Measurements from ENCODE around the gene ORM2. TPM values are rescaled to one million over a fixed set of nuclear protein-coding genes. Genes with fewer than 3 reads are reported as not detected.

The ORM2 gene
- total and polyA plus RNA-seq, 2 of the 8 experiments (the other 6 are each of a cell fraction or from before 2014, with no cell fraction given): 1.3 TPM; not detected in 1

GRCh38 chr9:114302727-114303126 is 26.9 kb upstream of the ORM2 start:
- H2AFZ ChIP-seq (ENCODE audit: low read length): no peak overlapping the region
- H4K20me1 ChIP-seq (replicated peaks in 1 of 2; ENCODE audit: control insufficient read depth in 1 of 2, insufficient read depth in 2 of 2, low read length in 2 of 2): peaks cover 0 to 1% of the 10 kb centered on the region in 2 experiments
- no peaks in the 10 kb centered on the region for H3K79me1 ChIP-seq (ENCODE audit: low read depth, low read length)
- H4K91ac ChIP-seq (replicated peaks; ENCODE audit: insufficient read length, low read length): no peak overlapping the region
- ChIA-PET CTCF (ENCODE audit: partially characterized antibody) (interaction anchor here (1.2 kb wide), 1 partner anchor 195 kb away, joined by 3 read pairs; no protein-coding TSS in a partner anchor), POLR2A (ENCODE audit: partially characterized antibody) (no interaction called here)
- no peak overlapping the region for H2BK120ac ChIP-seq (replicated peaks; ENCODE audit: low read depth, low read length)
- H3K18ac ChIP-seq (ENCODE audit: extremely low read depth, low read length): no peak overlapping the region
- TF ChIP-seq SRF (IDR thresholded peaks at IDR 0.05; ENCODE audit: low read depth, low read length): no peak
- TF ChIP-seq KDM4A (IDR thresholded peaks at IDR 0.05; ENCODE audit: low read depth, low read length, severe bottlenecking): no peak
- no peak for TF ChIP-seq CEBPB (IDR thresholded peaks at IDR 0.05; ENCODE audit: low read depth, low read length)
- TF ChIP-seq POU5F1 (IDR thresholded peaks at IDR 0.05; ENCODE audit: low read depth, low read length): no peak
- TF ChIP-seq TAF1 (IDR thresholded peaks at IDR 0.05; ENCODE audit: low read depth, low read length): no peak
- no peak for TF ChIP-seq SIN3A (conservative IDR thresholded peaks at IDR 0.05 in 1 of 2, IDR thresholded peaks at IDR 0.05 in 1 of 2; ENCODE audit: low read depth in 1 of 2, low read length in 2 of 2)
- no peak for TF ChIP-seq SAP30 (IDR thresholded peaks at IDR 0.05; ENCODE audit: insufficient read depth, insufficient replicate concordance, low read length)
- TF ChIP-seq CHD1 (IDR thresholded peaks at IDR 0.05; ENCODE audit: low read depth, low read length): no peak
- no peak for TF ChIP-seq RXRA (IDR thresholded peaks at IDR 0.05; ENCODE audit: insufficient read depth, low read depth, low read length)
- TF ChIP-seq POLR2AphosphoS5 (IDR thresholded peaks at IDR 0.05; ENCODE audit: low read depth, low read length): no peak
- no peak for TF ChIP-seq BCL11A (IDR thresholded peaks at IDR 0.05; ENCODE audit: low read depth in 2 of 2, low read length in 2 of 2)
- no peak for TF ChIP-seq TCF12 (IDR thresholded peaks at IDR 0.05; ENCODE audit: low read depth, low read length)
- no peak for TF ChIP-seq HDAC2 (IDR thresholded peaks at IDR 0.05; ENCODE audit: borderline replicate concordance in 1 of 2, low read depth in 2 of 2, low read length in 2 of 2)
- no peak for TF ChIP-seq MAX (IDR thresholded peaks at IDR 0.05)
- H3K36me3 ChIP-seq (ENCODE audit: control insufficient read depth in 2 of 4, insufficient read depth in 4 of 4, low read length in 3 of 4): peaks cover 0 to 4% (median 0%) of the 10 kb centered on the region in 4 experiments; a peak in 4 of 8 replicates
- H4K8ac ChIP-seq (ENCODE audit: extremely low read depth, insufficient read depth, low read length): no peak overlapping the region
- no peak overlapping the region for H2BK5ac ChIP-seq (ENCODE audit: low read depth, low read length)
- H3K9me3 ChIP-seq (ENCODE audit: insufficient read depth in 2 of 2, low read depth in 1 of 2, low read length in 1 of 2): no peaks in the 10 kb centered on the region
- no peak overlapping the region for H3K9ac ChIP-seq (replicated peaks in 1 of 4; ENCODE audit: extremely low read depth in 1 of 4, low read depth in 3 of 4, low read length in 3 of 4)
- H4K5ac ChIP-seq (ENCODE audit: insufficient read length, low read depth, low read length): no peak overlapping the region
- no peak overlapping the region for H3K14ac ChIP-seq (ENCODE audit: insufficient read length)
- no peak overlapping the region for H3K27ac ChIP-seq (ENCODE audit: low read depth, low read length)
- H3K79me2 ChIP-seq (ENCODE audit: control insufficient read depth in 1 of 2, insufficient read depth in 2 of 2, low read length in 2 of 2): no peaks in the 10 kb centered on the region
- H3K4me2 ChIP-seq (ENCODE audit: insufficient read depth in 1 of 2, low read depth in 2 of 2, low read length in 2 of 2): no peak overlapping the region
- no peak overlapping the region for H2BK20ac ChIP-seq (ENCODE audit: low read length)
- H2AK5ac ChIP-seq (ENCODE audit: low read depth, low read length): no peak overlapping the region
- H3K27me3 ChIP-seq (replicated peaks in 1 of 4; ENCODE audit: control insufficient read depth in 3 of 4, extremely low read depth in 1 of 4, insufficient read depth in 3 of 4, low read length in 3 of 4): no peaks in the 10 kb centered on the region
- FAIRE-seq (no peak), DNase-seq (ENCODE audit: low read depth in 1 of 2, low spot score in 2 of 2) (peak in 1 of 2 experiments; percentile 28)
- no peak overlapping the region for H2BK15ac ChIP-seq (ENCODE audit: low read length)
- no peak overlapping the region for H3K4me3 ChIP-seq (ENCODE audit: extremely low read depth in 1 of 4, insufficient read depth in 2 of 4, low read depth in 3 of 4, low read length in 4 of 4)
- no peak overlapping the region for H3K56ac ChIP-seq (replicated peaks; ENCODE audit: insufficient read length, low read depth, low read length)
- no peaks in the 10 kb centered on the region; a peak in 2 of 7 replicates for H3K4me1 ChIP-seq (replicated peaks in 1 of 4; ENCODE audit: control insufficient read depth in 3 of 4, insufficient read depth in 4 of 4, low read length in 3 of 4)
- H2BK12ac ChIP-seq (ENCODE audit: low read depth, low read length): no peak overlapping the region
- H3K23me2 ChIP-seq (ENCODE audit: low read depth, low read length): no peaks in the 10 kb centered on the region
- no peak overlapping the region for H3K4ac ChIP-seq (replicated peaks; ENCODE audit: insufficient read length, low read depth, low read length)
- no peak overlapping the region for H3K23ac ChIP-seq (ENCODE audit: insufficient read length)
- 94% methylated on average over 6 of the region's 6 CpGs; no CpG with 5 or more reads in 1 of the 2 experiments for WGBS, 2 experiments (ENCODE audit: extremely low coverage in 1 of 2, insufficient coverage in 1 of 2, insufficient read length in 1 of 2, insufficient replicate concordance in 2 of 2, low coverage in 1 of 2, low lambda C conversion rate in 2 of 2, missing lambda C conversion rate in 1 of 2)
